HCT116 (cell line): ENCODE data around the gene TRAF3IP1. TPM values are rescaled to one million over a fixed set of nuclear protein-coding genes. Genes with fewer than 3 reads are reported as not detected.

ENCODE experiments used
- ATAC-seq: fragments of 200-7000 bp; cut with Tn5 transposase; 2 replicates; pipeline ENCODE4 v1.9.1; 2020; ENCODE audit warnings: mild to moderate bottlenecking, moderate library complexity
- BruUV-seq: library from RNA; stranded (reverse); fragments of 400-500 nt; replicated peaks from 2 replicates; lab custom pipeline; 2021; lab: Mats Ljungman, UMichigan
- CTCF ChIA-PET: fragments of 300-600 bp; sonication (Branson Sonifier 250); formaldehyde crosslinking; loops from one replicate; lab custom pipeline; 2021; ENCODE audit warnings: antibody characterized with exemption; lab: Charles Lee
- POLR2A ChIA-PET: fragments of 300-600, 350-600 bp; sonication (Branson Sonifier 250); formaldehyde crosslinking; loops from one replicate; lab custom pipeline; 2021; ENCODE audit warnings: antibody characterized with exemption; lab: Charles Lee
- RAD21 ChIA-PET, 2 experiments: fragments of 300-600 bp; sonication (Branson Sonifier 250); formaldehyde crosslinking; loops; one replicate each; lab custom pipeline; 2023; ENCODE audit warnings: low total read pairs in 2 of 2; ENCODE audit not compliant: uncharacterized antibody in 2 of 2, unreplicated experiment in 2 of 2, low non-redundant PET in 1 of 2; lab: Charles Lee
- DNase-seq: peaks from one replicate; pipeline ENCODE4 v3.0.0-alpha.2; 2010; ENCODE audit warnings: low read depth, low spot score
- H2AFZ ChIP-seq: fragments of 200-600 bp; shearing (Covaris generic), sonication (generic); 2 replicates; pipeline ENCODE4 v1.6.1; 2017; ENCODE audit warnings: low read depth, mixed run types, mixed read lengths, antibody characterized with exemption, low read length; ENCODE audit not compliant: poor library complexity, severe bottlenecking
- H3K27ac ChIP-seq: 2 replicates; pipeline ENCODE4 v1.5.1; 2012; ENCODE audit warnings: low read depth, low read length
- H3K27me3 ChIP-seq: fragments of 200-600 bp; sonication (generic); 2 replicates; pipeline ENCODE4 v1.6.1; 2016; ENCODE audit warnings: mixed run types, low read length, mixed read lengths; ENCODE audit not compliant: insufficient read depth
- H3K36me3 ChIP-seq, 2 experiments: fragments of 200-500 bp in 1 of 2; fragments of 200-600 bp in 1 of 2; sonication (Bioruptor generic) in 1 of 2; sonication (generic) in 1 of 2; 2 replicates each; pipeline versions ENCODE4 v1.5.1 to v1.6.1; 2014 to 2016; ENCODE audit warnings: low read length in 2 of 2, inconsistent platforms in 1 of 2, mixed read lengths in 1 of 2, mixed run types in 1 of 2; ENCODE audit not compliant: insufficient read depth in 2 of 2, control insufficient read depth in 1 of 2
- H3K4me1 ChIP-seq, 2 experiments: fragments of 200-600 bp in 1 of 2; sonication (generic) in 1 of 2; 2 replicates each; pipeline versions ENCODE4 v1.5.1 to v1.6.1; 2012 to 2017; ENCODE audit warnings: low read length in 2 of 2, inconsistent platforms in 1 of 2, mild to moderate bottlenecking in 1 of 2, mixed read lengths in 1 of 2, mixed run types in 1 of 2, moderate library complexity in 1 of 2; ENCODE audit not compliant: insufficient read depth in 2 of 2, control insufficient read depth in 1 of 2
- H3K4me2 ChIP-seq: fragments of 200-600 bp; sonication (generic); 2 replicates; pipeline ENCODE4 v1.6.1; 2017; ENCODE audit warnings: mixed run types, low read length, mixed read lengths
- H3K4me3 ChIP-seq, 2 experiments: fragments of 200-600 bp in 1 of 2; sonication (generic) in 1 of 2; replicated peaks in 1 of 2; 2 replicates each; pipeline ENCODE4 v1.5.1; 2011 to 2016; ENCODE audit warnings: low read length in 2 of 2, control low read depth in 1 of 2, low read depth in 1 of 2, mild to moderate bottlenecking in 1 of 2, mixed read lengths in 1 of 2, mixed run types in 1 of 2
- H3K79me2 ChIP-seq: fragments of 200-600 bp; sonication (generic); 2 replicates; pipeline ENCODE4 v1.6.1; 2017; ENCODE audit warnings: mild to moderate bottlenecking, mixed run types, low read length, moderate library complexity, mixed read lengths; ENCODE audit not compliant: insufficient read depth
- H3K9ac ChIP-seq: fragments of 200-600 bp; sonication (generic); 2 replicates; pipeline ENCODE4 v1.6.1; 2016; ENCODE audit warnings: low read length, mixed read lengths
- H3K9me2 ChIP-seq: fragments of 200-600 bp; sonication (generic), shearing (Covaris generic); 2 replicates; pipeline ENCODE4 v1.6.1; 2017; ENCODE audit warnings: mixed run types, mild to moderate bottlenecking, moderate library complexity; ENCODE audit not compliant: insufficient read depth
- H3K9me3 ChIP-seq, 2 experiments: fragments of 200-500 bp in 1 of 2; fragments of 200-600 bp in 1 of 2; sonication (Bioruptor generic) in 1 of 2; sonication (generic) in 1 of 2; 2 replicates each; pipeline ENCODE4 v1.6.1; 2014 to 2017; ENCODE audit warnings: low read length in 2 of 2, mixed read lengths in 2 of 2, inconsistent platforms in 1 of 2, low read depth in 1 of 2, mild to moderate bottlenecking in 1 of 2, mixed run types in 1 of 2, moderate library complexity in 1 of 2; ENCODE audit not compliant: control insufficient read depth in 1 of 2, insufficient read depth in 1 of 2
- H4K20me1 ChIP-seq: fragments of 200-600 bp; sonication (generic), shearing (Covaris generic); 2 replicates; pipeline ENCODE4 v1.6.1; 2017; ENCODE audit warnings: mixed run types, mild to moderate bottlenecking, moderate library complexity; ENCODE audit not compliant: insufficient read depth
- ATF3 ChIP-seq: IDR thresholded peaks from 2 replicates; pipeline ENCODE4 v1.6.1; 2012
- CBX3 ChIP-seq: IDR thresholded peaks from 2 replicates; pipeline ENCODE4 v1.6.1; 2012; ENCODE audit warnings: low read depth
- CEBPB ChIP-seq: IDR thresholded peaks from 2 replicates; pipeline ENCODE4 v1.6.1; 2012; ENCODE audit warnings: low read depth
- ELF1 ChIP-seq: IDR thresholded peaks from 2 replicates; pipeline ENCODE4 v1.6.1; 2012; ENCODE audit warnings: low read depth, borderline replicate concordance
- EZH2 ChIP-seq: fragments of 200-600 bp; sonication (generic); IDR thresholded peaks from 2 replicates; pipeline ENCODE4 v1.6.1; 2017; ENCODE audit warnings: antibody characterized with exemption, mixed run types
- MAX ChIP-seq: IDR thresholded peaks from 2 replicates; pipeline ENCODE4 v1.6.1; 2012
- POLR2A ChIP-seq: IDR thresholded peaks from 2 replicates; pipeline ENCODE4 v1.7.0; 2011; ENCODE audit warnings: borderline replicate concordance; ENCODE audit not compliant: insufficient read depth, insufficient read length; ENCODE audit errors: extremely low read depth
- RAD21 ChIP-seq: IDR thresholded peaks from 2 replicates; pipeline ENCODE4 v1.6.1; 2012; ENCODE audit warnings: low read depth, mild to moderate bottlenecking
- REST ChIP-seq: IDR thresholded peaks from 2 replicates; pipeline ENCODE4 v1.6.1; 2012; ENCODE audit warnings: low read depth
- SIN3A ChIP-seq: IDR thresholded peaks from 2 replicates; pipeline ENCODE4 v1.6.1; 2012; ENCODE audit warnings: low read depth
- SRF ChIP-seq: IDR thresholded peaks from 2 replicates; pipeline ENCODE4 v1.6.1; 2012; ENCODE audit warnings: low read depth
- TCF7L2 ChIP-seq: IDR thresholded peaks from 2 replicates; pipeline ENCODE4 v1.7.0; 2011; ENCODE audit warnings: borderline replicate concordance, inconsistent platforms; ENCODE audit not compliant: insufficient read depth, insufficient read length; ENCODE audit errors: extremely low read depth
- ZNF274 ChIP-seq: fragments of 200-500 bp; sonication (Bioruptor generic); IDR thresholded peaks from 2 replicates; pipeline ENCODE4 v1.6.1; 2014; ENCODE audit warnings: mild to moderate bottlenecking, low read depth, low read length, inconsistent platforms
- intact Hi-C: fragments of 100-400 bp; cut with micrococcal nuclease; formaldehyde crosslinking; loops from 2 replicates; pipeline ENCODE4 v1.10.0; 2022
- total RNA-seq: library from RNA; stranded (reverse); gene quantifications from one replicate; pipeline ENCODE4 v1.2.1, GENCODE V29; 2021; ENCODE audit not compliant: unreplicated experiment

TRAF3IP1 gene
- total RNA-seq, 1 experiment from 2014 or later: 19.4 TPM

GRCh38 chr2:238406998-238407285, 86.6 kb downstream of the TRAF3IP1 start:
- no peaks in the 10 kb centered on the region for H4K20me1 ChIP-seq
- TF ChIP-seq CEBPB (no peak), POLR2A (no peak), SIN3A (no peak), RAD21 (no peak), EZH2 (no peak), ZNF274 (no peak), CBX3 (no peak), SRF (no peak), ATF3 (no peak), ELF1 (no peak), MAX (no peak), TCF7L2 (no peak), REST (no peak)
- RAD21 ChIA-PET: no interaction called here
- H3K4me3 ChIP-seq: no peak overlapping the region
- no peaks in the 10 kb centered on the region for H3K9me3 ChIP-seq
- ATAC-seq (no peak), DNase-seq (no peak)
- no peak overlapping the region for H3K27ac ChIP-seq
- CTCF ChIA-PET: no interaction called here
- H3K9ac ChIP-seq: no peak overlapping the region
- no peaks in the 10 kb centered on the region for H3K9me2 ChIP-seq
- H3K79me2 ChIP-seq: no peaks in the 10 kb centered on the region
- POLR2A ChIA-PET: no interaction called here
- H3K4me1 ChIP-seq: no peaks in the 10 kb centered on the region
- H3K36me3 ChIP-seq: no peaks in the 10 kb centered on the region
- no peak overlapping the region for H3K4me2 ChIP-seq
- no TSS peak for BruUV-seq
- intact Hi-C loops: no loop called here
- H2AFZ ChIP-seq: no peak overlapping the region
- no peaks in the 10 kb centered on the region for H3K27me3 ChIP-seq
